Measurements from ENCODE around the gene SPTB.

The SPTB gene

GRCh38 chr14:64706119-64706592, 173.6 kb downstream of the SPTB start:
- no peak for DNase-seq

DNA sequence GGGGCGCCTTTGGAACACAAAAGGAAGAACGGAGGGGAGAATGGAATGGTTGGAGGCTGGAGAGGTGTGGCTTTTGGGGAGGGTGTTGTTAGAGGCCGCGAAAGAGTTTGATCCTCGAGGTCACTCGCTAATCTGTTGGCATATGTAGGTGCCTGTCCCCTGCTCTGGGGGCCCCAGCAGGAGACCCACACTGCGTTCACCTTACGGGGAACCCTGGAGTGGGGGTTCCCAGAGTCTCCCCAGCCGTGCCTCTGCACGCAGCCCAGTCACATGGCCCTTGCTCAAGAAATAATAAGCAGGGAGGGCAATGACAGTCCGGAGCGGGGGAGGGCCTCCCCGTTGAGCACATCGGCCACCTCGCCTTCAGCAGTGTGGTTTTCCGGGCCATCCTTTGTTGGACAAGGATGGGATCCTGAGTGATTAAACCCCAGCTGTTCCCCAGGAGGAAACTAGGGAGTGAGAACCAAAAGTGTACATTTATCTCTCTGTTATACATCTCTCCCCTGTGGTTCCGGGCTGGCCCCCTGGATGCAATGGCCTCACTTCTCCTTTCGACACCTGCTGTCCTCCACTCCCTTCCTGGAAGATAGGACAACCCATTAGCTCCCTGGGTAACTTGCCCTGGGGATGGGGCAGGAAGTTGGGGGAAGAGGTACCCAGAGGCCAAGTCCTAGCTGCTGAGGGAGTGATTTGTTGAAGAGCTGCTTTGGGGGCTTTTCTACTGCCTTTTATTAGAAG, 174.2 kb downstream of the SPTB start:
- peak in 2 of 3 experiments; percentile 37 to 56 for DNase-seq

DNA sequence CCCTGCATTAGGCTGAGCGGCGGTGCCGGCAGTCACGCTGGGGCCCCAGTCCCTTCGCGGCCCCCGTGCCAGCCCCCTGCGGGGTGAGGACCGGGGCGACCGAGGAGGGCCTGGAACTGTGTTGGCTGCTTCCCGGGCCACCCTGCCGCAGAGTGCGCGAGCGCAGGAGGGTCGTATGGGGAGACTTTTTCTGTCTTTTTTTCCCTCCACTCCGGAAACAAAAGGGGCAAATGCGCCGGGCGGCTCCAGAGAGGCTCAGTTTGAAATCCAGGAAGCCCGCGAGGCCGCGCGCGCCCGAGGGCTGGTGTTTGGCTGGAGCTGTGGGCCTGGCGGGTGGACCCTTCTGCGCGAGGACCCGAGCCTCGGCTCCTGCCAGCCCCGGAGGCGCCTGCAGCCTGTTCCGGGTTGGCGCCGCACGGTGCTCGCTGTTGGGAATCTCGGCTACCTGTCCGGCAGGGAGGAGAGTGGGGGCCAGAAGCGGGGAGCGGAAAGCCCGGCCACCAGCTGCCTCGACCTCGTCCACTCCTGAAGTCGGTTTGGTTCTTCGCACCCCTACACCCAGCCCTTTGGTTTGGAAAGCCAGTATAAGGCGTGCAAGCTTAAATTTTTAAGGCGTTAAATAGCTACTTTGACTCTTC, 174.8 kb downstream of the SPTB start:
- peak in 2 of 3 experiments; percentile 68 to 70 for DNase-seq

DNA sequence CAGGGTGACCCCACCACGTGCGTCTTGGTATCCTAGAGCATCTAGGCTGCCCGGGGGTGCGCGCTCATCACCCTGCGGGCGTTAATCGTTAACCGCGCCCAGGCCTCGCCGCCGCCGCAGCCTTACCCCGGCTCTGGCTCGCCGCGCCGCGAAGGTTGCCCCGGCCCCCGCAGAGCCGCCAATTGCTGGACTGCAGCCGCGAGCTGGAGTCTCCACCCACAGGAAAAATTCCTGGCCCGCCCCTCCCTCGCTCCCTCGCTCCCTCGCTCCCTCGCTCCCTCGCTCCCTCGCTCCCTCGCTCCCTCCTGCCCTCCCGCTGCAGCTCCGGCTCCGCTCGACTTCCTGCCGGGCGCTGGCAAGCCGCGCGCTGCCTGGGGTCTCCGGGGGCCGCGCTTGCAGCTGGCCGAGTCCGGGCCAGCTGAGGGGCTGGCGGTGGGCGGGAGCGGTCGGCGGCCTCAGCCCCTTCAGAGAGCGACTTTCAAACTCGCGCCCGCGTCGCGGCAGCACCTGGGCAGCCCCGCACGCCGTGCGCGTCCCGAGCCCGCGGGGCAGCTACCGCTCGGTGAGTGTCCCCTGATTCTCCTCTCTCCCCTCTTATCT, 175.5 kb downstream of the SPTB start, which contains the start of gene PLEKHG3:
Gene PLEKHG3 (plus strand): TSS at position 282 of the 600 bp plus-strand sequence. CDS start 23,208 bp downstream, outside the sequence.
- DNase-seq = peak; percentile 57 to 82 (median 75)

GRCh38 chr14:64703395-64704142, 176.1 kb downstream of the SPTB start:
- peak; percentile 32 to 62 (median 48) for DNase-seq

DNA sequence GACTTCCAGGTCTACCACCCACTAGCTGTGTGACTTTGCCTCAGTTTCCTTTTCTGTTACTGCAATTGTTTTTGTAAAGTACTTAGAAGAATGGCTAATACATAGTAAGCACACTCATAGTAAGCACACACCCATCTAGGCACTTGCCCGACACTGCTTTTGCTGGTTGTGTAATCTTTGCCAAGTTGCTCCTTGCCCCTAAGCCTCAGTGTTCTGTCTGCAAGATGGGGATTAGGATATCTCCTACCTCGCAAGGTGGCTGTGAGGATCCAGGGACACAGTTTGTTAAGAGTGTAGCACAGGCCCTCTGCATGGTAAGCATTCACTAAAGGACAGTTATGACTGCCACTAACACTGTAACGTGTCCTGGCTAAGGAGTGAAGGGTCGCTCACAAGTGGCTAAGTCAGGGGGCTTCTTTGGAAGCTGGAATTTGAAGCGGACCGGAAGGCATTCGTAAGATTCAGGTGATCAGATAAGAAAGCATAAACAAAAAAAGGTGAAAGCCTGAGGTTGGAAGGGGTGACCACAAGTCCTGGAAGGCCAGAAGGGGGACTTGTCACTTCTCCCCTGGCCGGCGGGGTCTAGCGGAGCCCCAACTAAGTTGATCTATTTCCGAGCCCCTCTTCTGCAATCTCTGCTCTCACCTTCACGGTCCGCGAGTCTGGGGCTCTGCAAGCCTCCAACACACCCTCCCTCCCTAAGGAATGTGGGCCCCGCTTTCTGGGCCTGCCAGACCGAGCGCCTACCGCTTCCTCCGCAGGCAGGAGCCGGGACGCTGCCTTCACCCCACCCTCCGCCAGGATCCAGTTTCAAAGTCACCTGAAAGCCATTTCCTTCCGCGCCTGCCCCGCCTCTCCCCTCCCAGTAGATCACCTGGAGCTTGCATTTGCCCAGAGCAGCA, 177.0 kb downstream of the SPTB start:
- DNase-seq = peak in 2 of 3 experiments; percentile 7 to 61

GRCh38 chr14:64701660-64702059, 178.0 kb downstream of the SPTB start:
- DNase-seq = peak in 1 of 3 experiments; percentile 15

GRCh38 chr14:64700894-64701293, 178.8 kb downstream of the SPTB start:
- no peak for DNase-seq

DNA sequence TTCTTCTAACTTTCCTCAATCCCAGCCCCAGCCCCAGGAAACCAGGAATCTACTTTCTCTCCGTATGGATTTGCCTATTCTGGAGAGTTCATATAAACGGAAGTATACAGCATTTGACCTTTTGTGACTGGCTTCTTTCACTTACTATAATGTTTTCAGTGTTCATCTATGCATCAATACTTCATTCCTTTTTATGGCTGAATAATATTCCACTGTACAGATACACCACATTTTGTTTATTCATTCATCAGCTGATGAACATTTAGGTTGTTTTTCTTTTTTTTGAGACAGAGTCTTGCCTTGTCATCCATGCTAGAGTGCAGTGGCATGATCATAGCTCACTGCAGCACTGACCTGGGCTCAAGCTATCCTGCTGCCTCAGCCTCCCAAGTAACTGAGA, 179.4 kb downstream of the SPTB start:
- DNase-seq = no peak

- DNase-seq = peak; percentile 14 to 82 (median 45)
Observed at GRCh38 chr14:64698903-64699302, 180.8 kb downstream of the SPTB start.

DNA sequence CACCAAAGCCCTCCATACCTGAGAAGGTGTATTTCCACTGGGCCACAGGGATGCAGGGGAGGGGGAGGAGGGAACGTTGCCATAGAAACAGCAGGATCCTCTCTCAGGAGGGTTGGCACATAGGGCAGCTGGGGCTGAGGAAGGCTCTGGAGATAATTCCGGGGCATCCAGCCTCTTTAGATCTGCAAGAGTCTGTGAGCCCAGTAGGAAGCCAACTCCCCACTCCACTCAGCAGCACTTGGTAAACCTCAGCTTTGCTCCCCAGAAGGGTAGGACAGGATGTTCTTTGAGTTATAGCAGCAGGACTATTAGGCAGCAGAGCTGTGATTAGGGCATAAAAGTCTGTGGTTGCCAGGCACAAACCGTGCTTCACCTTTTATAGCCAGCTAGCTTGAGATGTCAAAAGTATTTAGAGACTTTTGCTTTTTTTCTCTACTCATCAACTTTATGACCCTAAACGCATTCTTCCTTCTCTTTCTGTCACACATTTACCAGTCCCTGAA, 183.3 kb downstream of the SPTB start:
- peak; percentile 15 to 55 (median 28) for DNase-seq

Measured in NCI-H1417 (cell line).